ENCODE measurements around the gene FKBP9.

GRCh38 chr7:33053721-33054120, 96.5 kb downstream of the FKBP9 start:
- TF ChIP-seq EZH2 (IDR thresholded peaks at IDR 0.05) (no peak), POLR2AphosphoS5 (IDR thresholded peaks at IDR 0.05; ENCODE audit: borderline replicate concordance, low read depth, low read length) (no peak)
